Activated CD8-positive, alpha-beta T cell treated with anti-CD3 and anti-CD28 coated beads for 36 hours (primary cell): Measurements from ENCODE around the gene CD59. TPM values are rescaled to one million over a fixed set of nuclear protein-coding genes. Genes with fewer than 3 reads are reported as not detected.

ENCODE experiments used
- ATAC-seq: fragments of 200-7000 bp; cut with Tn5 transposase; one replicate; pipeline ENCODE4 v1.10.0; 2021; ENCODE audit warnings: mild to moderate bottlenecking, moderate library complexity
- CTCF ChIA-PET: fragments of 350-600 bp; sonication (Branson Sonifier 250); formaldehyde crosslinking; loops from one replicate; lab custom pipeline; 2021; ENCODE audit warnings: antibody characterized with exemption; lab: Charles Lee
- POLR2A ChIA-PET: fragments of 350-600 bp; sonication (Branson Sonifier 250); formaldehyde crosslinking; loops from one replicate; lab custom pipeline; 2021; ENCODE audit warnings: antibody characterized with exemption; lab: Charles Lee
- DNase-seq: peaks from one replicate; pipeline ENCODE4 v3.0.0-alpha.2; 2020
- H3K27ac Mint-ChIP-seq: one replicate; pipeline ENCODE4 v1.8.0; 2021; ENCODE audit warnings: mild to moderate bottlenecking, mixed read lengths
- H3K27me3 Mint-ChIP-seq: one replicate; pipeline ENCODE4 v1.8.0; 2021; ENCODE audit warnings: mixed read lengths
- H3K36me3 Mint-ChIP-seq: one replicate; pipeline ENCODE4 v1.8.0; 2021; ENCODE audit warnings: low read depth, mixed read lengths
- H3K4me1 Mint-ChIP-seq: one replicate; pipeline ENCODE4 v1.8.0; 2021; ENCODE audit warnings: low read depth, mixed read lengths
- H3K4me3 Mint-ChIP-seq: one replicate; pipeline ENCODE4 v1.8.0; 2021; ENCODE audit warnings: mild to moderate bottlenecking, moderate library complexity, mixed read lengths
- H3K9me3 Mint-ChIP-seq: one replicate; pipeline ENCODE4 v1.8.0; 2021; ENCODE audit warnings: mixed read lengths
- CTCF ChIP-seq: fragments of 200-600 bp; IDR thresholded peaks from one replicate; pipeline ENCODE4 v1.8.0; 2022; ENCODE audit warnings: antibody characterized with exemption, mild to moderate bottlenecking
- intact Hi-C: fragments of 100-400 bp; cut with micrococcal nuclease; formaldehyde crosslinking; loops from one replicate; pipeline ENCODE4 v1.10.0; 2022
- total RNA-seq, 2 experiments: library from RNA; stranded (reverse); gene quantifications; one replicate each; pipeline ENCODE4 v1.2.3, GENCODE V29; 2021

The CD59 gene
- total RNA-seq, 2 experiments from 2014 or later, result 36.0 to 36.1 TPM

- Mint-ChIP-seq H3K27ac (no peak overlapping the region), H3K27me3 (no peaks in the 10 kb centered on the region), H3K9me3 (no peaks in the 10 kb centered on the region), H3K4me1 (no peaks in the 10 kb centered on the region), H3K4me3 (no peak overlapping the region), H3K36me3 (peaks cover 4% of the 10 kb centered on the region)
- DNase-seq, result no peak
- ChIA-PET POLR2A (no interaction called here), CTCF (interaction anchor here (1.7 to 3.9 kb wide), 3 partner anchors 9 to 35 kb away, joined by 3 to 20 read pairs (median 4); no protein-coding TSS in a partner anchor)
- intact Hi-C loops, result no loop called here
- TF ChIP-seq CTCF, result no peak
- no peak for ATAC-seq
Measured at GRCh38 chr11:33706966-33707365, 29.3 kb downstream of the CD59 start.

GRCh38 chr11:33706546-33706945 lies 29.7 kb downstream of the CD59 start:
- no peaks in the 10 kb centered on the region for H3K27me3 Mint-ChIP-seq
- POLR2A ChIA-PET, result no interaction called here

GRCh38 chr11:33704240-33705002 lies 31.8 kb downstream of the CD59 start:
- POLR2A ChIA-PET, result no interaction called here
- H3K4me1 Mint-ChIP-seq, result peaks cover 11% of the 10 kb centered on the region
- CTCF ChIA-PET, result interaction anchor here (1.7 to 3.9 kb wide), 2 partner anchors 11 to 38 kb away, joined by 6 to 20 read pairs; no protein-coding TSS in a partner anchor
- peaks cover 2% of the 10 kb centered on the region for H3K27me3 Mint-ChIP-seq
- H3K9me3 Mint-ChIP-seq, result no peaks in the 10 kb centered on the region
- DNase-seq (no peak), ATAC-seq (no peak)
- H3K27ac Mint-ChIP-seq, result no peak overlapping the region
- no peak overlapping the region for H3K4me3 Mint-ChIP-seq
- TF ChIP-seq CTCF, result no peak
- H3K36me3 Mint-ChIP-seq, result peaks cover 3% of the 10 kb centered on the region
- intact Hi-C loops, result no loop called here

More at GRCh38 chr11:33706546-33706945, 29.7 kb downstream of the CD59 start:
- Mint-ChIP-seq H3K4me1 (peaks cover under 1% of the 10 kb centered on the region), H3K36me3 (peaks cover 4% of the 10 kb centered on the region), H3K4me3 (no peak overlapping the region), H3K9me3 (no peaks in the 10 kb centered on the region), H3K27ac (no peak overlapping the region)
- DNase-seq (no peak), ATAC-seq (no peak)
- intact Hi-C loops, result no loop called here
- CTCF ChIA-PET, result interaction anchor here (1.7 to 3.9 kb wide), 3 partner anchors 9 to 36 kb away, joined by 3 to 20 read pairs (median 4); no protein-coding TSS in a partner anchor
- no peak for TF ChIP-seq CTCF

DNA sequence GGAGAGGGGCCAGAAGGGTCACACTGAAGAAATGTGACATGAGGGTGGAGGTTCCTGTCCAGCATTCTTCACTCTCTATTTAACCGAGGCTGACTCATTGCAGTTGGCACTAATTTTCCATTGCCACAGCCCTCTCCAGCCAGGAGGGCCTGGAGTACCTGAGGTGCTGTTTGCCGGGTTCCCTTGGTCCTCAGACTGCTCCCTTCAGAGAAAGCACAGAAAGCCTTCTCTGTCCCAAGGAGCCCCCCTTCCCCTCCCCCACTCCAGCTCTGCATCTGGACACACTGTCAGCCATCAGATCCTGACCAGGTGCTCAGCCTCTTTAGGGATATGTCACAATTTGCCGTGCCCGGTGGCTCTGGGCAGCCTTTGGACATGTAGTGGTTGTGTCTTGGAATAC lies 32.4 kb downstream of the CD59 start:
- POLR2A ChIA-PET, result no interaction called here
- H3K4me1 Mint-ChIP-seq, result peaks cover 11% of the 10 kb centered on the region
- H3K9me3 Mint-ChIP-seq, result no peaks in the 10 kb centered on the region
- H3K36me3 Mint-ChIP-seq, result no peaks in the 10 kb centered on the region
- no peak for TF ChIP-seq CTCF
- CTCF ChIA-PET, result interaction anchor here (0.6 to 0.7 kb wide), 2 partner anchors 12 to 39 kb away, joined by 3 read pairs; no protein-coding TSS in a partner anchor
- peaks cover 2% of the 10 kb centered on the region for H3K27me3 Mint-ChIP-seq
- DNase-seq (no peak), ATAC-seq (no peak)
- no peak overlapping the region for H3K4me3 Mint-ChIP-seq
- intact Hi-C loops, result no loop called here
- no peak overlapping the region for H3K27ac Mint-ChIP-seq

GRCh38 chr11:33703234-33703633 lies 33.0 kb downstream of the CD59 start:
- Mint-ChIP-seq H3K27me3 (peaks cover 3% of the 10 kb centered on the region), H3K36me3 (no peaks in the 10 kb centered on the region), H3K9me3 (no peaks in the 10 kb centered on the region), H3K27ac (no peak overlapping the region), H3K4me3 (no peak overlapping the region), H3K4me1 (peaks cover 11% of the 10 kb centered on the region)
- CTCF ChIA-PET, result interaction anchor here (0.6 to 0.7 kb wide), 2 partner anchors 12 to 39 kb away, joined by 3 read pairs; no protein-coding TSS in a partner anchor
- POLR2A ChIA-PET, result interaction anchor here (0.8 kb wide), 1 partner anchor 11 kb away, joined by 3 read pairs; no protein-coding TSS in a partner anchor
- ATAC-seq (no peak), DNase-seq (no peak)
- no peak for TF ChIP-seq CTCF
- intact Hi-C loops, result no loop called here
